Kidney glomerular epithelial cell (primary cell): ENCODE results near the gene MAP1LC3B.
"Not testable (repeated sequence)": the region's sequence is repeated elsewhere in the genome, so short reads cannot be mapped to it uniquely, and the experiment has no call there.

Experiments used
- DNase-seq: peaks from one replicate; lab custom pipeline; 2025; lab: John Stamatoyannopoulos, UW

Gene MAP1LC3B

GRCh38 chr16:87360862-87361610 is 31.1 kb upstream of the MAP1LC3B start:
- DNase-seq = no peak

- DNase-seq = no peak
Observed at GRCh38 chr16:87361916-87362619, 30.1 kb upstream of the MAP1LC3B start.

GRCh38 chr16:87362828-87363559 is 29.1 kb upstream of the MAP1LC3B start:
- not testable (repeated sequence) for DNase-seq

GRCh38 chr16:87363771-87364455 is 28.2 kb upstream of the MAP1LC3B start:
- DNase-seq = no peak

- DNase-seq = no peak
Observed at GRCh38 chr16:87365021-87365713, 27.0 kb upstream of the MAP1LC3B start.

GRCh38 chr16:87366288-87366687 is 25.8 kb upstream of the MAP1LC3B start:
- no peak for DNase-seq

GRCh38 chr16:87366930-87367329 is 25.2 kb upstream of the MAP1LC3B start:
- no peak for DNase-seq

GRCh38 chr16:87367529-87367928 is 24.6 kb upstream of the MAP1LC3B start:
- no peak for DNase-seq

GRCh38 chr16:87368029-87368770 is 23.9 kb upstream of the MAP1LC3B start:
- no peak for DNase-seq

- DNase-seq = no peak
Observed at GRCh38 chr16:87369117-87369765, 22.9 kb upstream of the MAP1LC3B start.

- no peak for DNase-seq
Observed at GRCh38 chr16:87369796-87370719, 22.1 kb upstream of the MAP1LC3B start.

- DNase-seq = no peak
Observed at GRCh38 chr16:87371261-87371866, 20.8 kb upstream of the MAP1LC3B start.

- no peak for DNase-seq
Observed at GRCh38 chr16:87372305-87372704, 19.8 kb upstream of the MAP1LC3B start.

- DNase-seq = no peak
Observed at GRCh38 chr16:87374313-87374712, 17.8 kb upstream of the MAP1LC3B start.

GRCh38 chr16:87375426-87376135 is 16.6 kb upstream of the MAP1LC3B start:
- peak; percentile 9 for DNase-seq

GRCh38 chr16:87376660-87377059 is 15.5 kb upstream of the MAP1LC3B start:
- no peak for DNase-seq

- DNase-seq = not testable (repeated sequence)
Observed at GRCh38 chr16:87379312-87379752, 12.8 kb upstream of the MAP1LC3B start.

GRCh38 chr16:87380403-87380802 is 11.7 kb upstream of the MAP1LC3B start:
- no peak for DNase-seq
